Fibroblast of lung (primary cell): ENCODE results near the gene GRID1. TPM values are rescaled to one million over a fixed set of nuclear protein-coding genes. Genes with fewer than 3 reads are reported as not detected.

Experiments
- DNase-seq, 2 donors: peaks; one replicate each; pipeline versions ENCODE4 v3.0.0 to v3.0.0-alpha.2; 2010; ENCODE audit warnings: low read depth in 2 of 2
- H2AFZ ChIP-seq: 2 replicates; pipeline ENCODE4 v1.5.1; 2012; ENCODE audit warnings: low read length, control low read depth, inconsistent platforms
- H3K27ac ChIP-seq: 2 replicates; pipeline ENCODE4 v1.5.1; 2011; ENCODE audit warnings: low read length, control low read depth; ENCODE audit not compliant: insufficient read depth
- H3K27me3 ChIP-seq: 2 replicates; pipeline ENCODE4 v1.5.1; 2011; ENCODE audit warnings: mild to moderate bottlenecking, low read length; ENCODE audit not compliant: control insufficient read depth, insufficient read depth
- H3K36me3 ChIP-seq: 2 replicates; pipeline ENCODE4 v1.5.1; 2011; ENCODE audit warnings: low read length; ENCODE audit not compliant: control insufficient read depth, insufficient read depth
- H3K4me1 ChIP-seq: 2 replicates; pipeline ENCODE4 v1.5.1; 2011; ENCODE audit warnings: low read length; ENCODE audit not compliant: control insufficient read depth, insufficient read depth; ENCODE audit errors: extremely low read depth
- H3K4me2 ChIP-seq: 2 replicates; pipeline ENCODE4 v1.5.1; 2011; ENCODE audit warnings: low read length, control low read depth; ENCODE audit not compliant: insufficient read depth; ENCODE audit errors: extremely low read depth
- H3K4me3 ChIP-seq, 4 experiments: fragments of 200-600 bp in 1 of 4; sonication (generic) in 1 of 4; replicated peaks in 1 of 4; 2 replicates each; pipeline ENCODE4 v1.5.1; 2011 to 2016; ENCODE audit warnings: low read length in 4 of 4, low read depth in 3 of 4, mild to moderate bottlenecking in 3 of 4, control low read depth in 2 of 4, inconsistent platforms in 1 of 4, mixed read lengths in 1 of 4; ENCODE audit not compliant: insufficient read depth in 1 of 4; ENCODE audit errors: control extremely low read depth in 1 of 4
- H3K79me2 ChIP-seq: 2 replicates; pipeline ENCODE4 v1.5.1; 2012; ENCODE audit warnings: mild to moderate bottlenecking, low read length, inconsistent platforms; ENCODE audit not compliant: control insufficient read depth, insufficient read depth
- H3K9ac ChIP-seq: 2 replicates; pipeline ENCODE4 v1.5.1; 2011; ENCODE audit warnings: mild to moderate bottlenecking, low read length, control low read depth; ENCODE audit not compliant: insufficient read depth
- H3K9me3 ChIP-seq: 2 replicates; pipeline ENCODE4 v1.5.1; 2012; ENCODE audit warnings: low read depth, low read length; ENCODE audit not compliant: control insufficient read depth, insufficient read depth
- H4K20me1 ChIP-seq: 2 replicates; pipeline ENCODE4 v1.5.1; 2011; ENCODE audit warnings: low read length; ENCODE audit not compliant: control insufficient read depth, insufficient read depth; ENCODE audit errors: extremely low read depth
- CTCF ChIP-seq, 2 donors: IDR thresholded peaks in 1 of 2; conservative IDR thresholded peaks in 1 of 2; 1 replicate in 1 of 2; 2 replicates in 1 of 2; pipeline ENCODE4 v1.5.1; 2011 to 2012; ENCODE audit warnings: low read length in 2 of 2, control low read depth in 1 of 2, inconsistent platforms in 1 of 2, low read depth in 1 of 2, mild to moderate bottlenecking in 1 of 2
- EZH2 ChIP-seq: IDR thresholded peaks from 2 replicates; pipeline ENCODE4 v1.5.1; 2012; ENCODE audit warnings: low read length, control low read depth, mild to moderate bottlenecking; ENCODE audit errors: missing control alignments
- polyA plus RNA-seq, 2 donors: library from polyadenylated mRNA; depleted of rRNA in 1 of 2; stranded (reverse) in 1 of 2; unstranded in 1 of 2; fragments of >200 nt; gene quantifications; 2 replicates each; pipeline ENCODE4 v1.2.1, GENCODE V29; 2011 to 2012; ENCODE audit warnings: missing spikeins in 1 of 2
- total RNA-seq: library from RNA; depleted of rRNA; stranded (reverse); fragments of >200 nt; gene quantifications from 2 replicates; pipeline ENCODE4 v1.2.1, GENCODE V29; 2014

Gene GRID1
- total and polyA plus RNA-seq, 2 donors (not counting 1 experiment from before 2014, with no cell fraction given), result 0.03 to 0.33 TPM

- Histone ChIP-seq H3K79me2 (no peaks in the 10 kb centered on the region), H3K9me3 (no peaks in the 10 kb centered on the region), H3K27me3 (no peaks in the 10 kb centered on the region), H3K4me3 (no peak overlapping the region), H3K4me1 (no peaks in the 10 kb centered on the region), H2AFZ (no peak overlapping the region), H3K4me2 (no peak overlapping the region), H3K27ac (no peak overlapping the region), H3K9ac (no peak overlapping the region), H4K20me1 (no peaks in the 10 kb centered on the region), H3K36me3 (no peaks in the 10 kb centered on the region)
- no peak for DNase-seq
- TF ChIP-seq EZH2, result no peak
- TF ChIP-seq CTCF (conservative IDR thresholded peaks at IDR 0.05 in 1 of 2, IDR thresholded peaks at IDR 0.05 in 1 of 2; ENCODE audit: low read depth in 1 of 2, low read length in 2 of 2), result no peak
Measured at GRCh38 chr10:86013568-86013967, 353.0 kb downstream of the GRID1 start.

GRCh38 chr10:86007171-86007570 lies 359.4 kb downstream of the GRID1 start:
- Histone ChIP-seq H3K9me3 (no peaks in the 10 kb centered on the region), H3K9ac (no peak overlapping the region), H3K4me2 (no peak overlapping the region), H3K4me3 (no peak overlapping the region), H3K27me3 (no peaks in the 10 kb centered on the region), H3K36me3 (no peaks in the 10 kb centered on the region), H2AFZ (no peak overlapping the region), H3K27ac (no peak overlapping the region), H4K20me1 (no peaks in the 10 kb centered on the region), H3K4me1 (no peaks in the 10 kb centered on the region), H3K79me2 (no peaks in the 10 kb centered on the region)
- TF ChIP-seq CTCF (conservative IDR thresholded peaks at IDR 0.05 in 1 of 2, IDR thresholded peaks at IDR 0.05 in 1 of 2; ENCODE audit: low read depth in 1 of 2, low read length in 2 of 2), result no peak
- TF ChIP-seq EZH2, result no peak
- no peak for DNase-seq

- H3K4me3 ChIP-seq, result no peak overlapping the region
- H3K4me1 ChIP-seq, result no peaks in the 10 kb centered on the region
- H3K9me3 ChIP-seq, result no peaks in the 10 kb centered on the region
- H3K27me3 ChIP-seq, result no peaks in the 10 kb centered on the region
- TF ChIP-seq EZH2 (no peak), CTCF (conservative IDR thresholded peaks at IDR 0.05 in 1 of 2, IDR thresholded peaks at IDR 0.05 in 1 of 2; ENCODE audit: low read depth in 1 of 2, low read length in 2 of 2) (no peak)
- no peak overlapping the region for H2AFZ ChIP-seq
- DNase-seq, result no peak
- H4K20me1 ChIP-seq, result no peaks in the 10 kb centered on the region
- H3K27ac ChIP-seq, result no peak overlapping the region
- no peak overlapping the region for H3K4me2 ChIP-seq
- no peaks in the 10 kb centered on the region for H3K79me2 ChIP-seq
- H3K36me3 ChIP-seq, result no peaks in the 10 kb centered on the region
- no peak overlapping the region for H3K9ac ChIP-seq
Measured at GRCh38 chr10:86004337-86004736, 362.3 kb downstream of the GRID1 start.
